GM23338 (cell line): ENCODE data around the gene JDP2. TPM values are rescaled to one million over a fixed set of nuclear protein-coding genes. Genes with fewer than 3 reads are reported as not detected.

Source experiments
- ATAC-seq: fragments of 200-7000 bp; cut with Tn5 transposase; 3 replicates; pipeline ENCODE4 v1.9.1; 2020
- DNase-seq: peaks from one replicate; pipeline ENCODE4 v3.0.0-alpha.2; 2015; ENCODE audit warnings: low spot score
- H2AFZ ChIP-seq: fragments of 200-600 bp; sonication (generic); 2 replicates; pipeline ENCODE4 v1.8.0; 2016; ENCODE audit warnings: antibody characterized with exemption, mild to moderate bottlenecking, moderate library complexity
- H3F3A ChIP-seq: fragments of 200-600 bp; sonication (generic); replicated peaks from 2 replicates; pipeline ENCODE4 v1.8.0; 2017; ENCODE audit warnings: antibody characterized with exemption, mixed run types, low read depth
- H3K27ac ChIP-seq: fragments of 200-600 bp; sonication (generic); 2 replicates; pipeline ENCODE4 v1.6.1; 2016; ENCODE audit warnings: low read depth
- H3K27me3 ChIP-seq: fragments of 200-600 bp; sonication (generic); 2 replicates; pipeline ENCODE4 v1.8.0; 2016; ENCODE audit warnings: mild to moderate bottlenecking, mixed run types, moderate library complexity; ENCODE audit not compliant: insufficient read depth
- H3K36me3 ChIP-seq: fragments of 200-600 bp; sonication (generic); 2 replicates; pipeline ENCODE4 v1.8.0; 2016; ENCODE audit warnings: mild to moderate bottlenecking; ENCODE audit not compliant: insufficient read depth
- H3K4me1 ChIP-seq: fragments of 200-600 bp; sonication (generic); 2 replicates; pipeline ENCODE4 v1.8.0; 2016; ENCODE audit warnings: mild to moderate bottlenecking, moderate library complexity; ENCODE audit not compliant: insufficient read depth
- H3K4me2 ChIP-seq: fragments of 200-600 bp; sonication (generic); 2 replicates; pipeline ENCODE4 v1.7.1; 2017; ENCODE audit warnings: mixed run types
- H3K4me3 ChIP-seq: fragments of 200-600 bp; sonication (generic); 2 replicates; pipeline ENCODE4 v1.6.1; 2016; ENCODE audit warnings: mixed run types
- H3K79me2 ChIP-seq: fragments of 200-600 bp; sonication (generic); replicated peaks from 2 replicates; pipeline ENCODE4 v1.8.0; 2017; ENCODE audit warnings: mild to moderate bottlenecking; ENCODE audit not compliant: insufficient read depth
- H3K9me2 ChIP-seq: fragments of 200-600 bp; sonication (generic); 2 replicates; pipeline ENCODE4 v1.8.0; 2017; ENCODE audit not compliant: insufficient read depth
- H4K20me1 ChIP-seq: fragments of 200-600 bp; sonication (generic); replicated peaks from 2 replicates; pipeline ENCODE4 v1.8.0; 2017; ENCODE audit warnings: mild to moderate bottlenecking; ENCODE audit not compliant: insufficient read depth
- H3K27ac Mint-ChIP-seq: 2 replicates; pipeline ENCODE4 v1.8.0; 2020; ENCODE audit warnings: inconsistent platforms, mild to moderate bottlenecking, moderate library complexity, mixed read lengths
- H3K27me3 Mint-ChIP-seq: 3 replicates; pipeline ENCODE4 v1.8.0; 2022; ENCODE audit warnings: low read depth, mild to moderate bottlenecking, moderate library complexity, mixed read lengths, inconsistent platforms; ENCODE audit not compliant: insufficient read depth, poor library complexity
- H3K36me3 Mint-ChIP-seq: 3 replicates; pipeline ENCODE4 v1.8.0; 2021; ENCODE audit warnings: low read depth, mild to moderate bottlenecking, inconsistent platforms, moderate library complexity, mixed read lengths
- H3K4me1 Mint-ChIP-seq: 3 replicates; pipeline ENCODE4 v1.8.0; 2020; ENCODE audit warnings: mild to moderate bottlenecking, inconsistent platforms, mixed read lengths
- H3K4me3 Mint-ChIP-seq: 3 replicates; pipeline ENCODE4 v1.8.0; 2021; ENCODE audit warnings: moderate library complexity, mild to moderate bottlenecking, inconsistent platforms, mixed read lengths
- H3K9me3 Mint-ChIP-seq: 3 replicates; pipeline ENCODE4 v1.8.0; 2020; ENCODE audit warnings: moderate library complexity, mild to moderate bottlenecking, inconsistent platforms, mixed read lengths
- CREB1 ChIP-seq: fragments of 250-450 bp; sonication (Bioruptor Pico); IDR thresholded peaks from 2 replicates; pipeline ENCODE4 v1.5.0; 2020; ENCODE audit warnings: low read depth, mild to moderate bottlenecking, moderate library complexity
- CTCF ChIP-seq, 2 experiments: fragments of 200-600 bp in 1 of 2; sonication (generic) in 1 of 2; conservative IDR thresholded peaks; 2 replicates each; pipeline versions ENCODE4 v1.5.1 to v1.6.1; 2016 to 2017; ENCODE audit warnings: antibody characterized with exemption in 2 of 2, low read depth in 2 of 2, mild to moderate bottlenecking in 2 of 2, moderate library complexity in 1 of 2
- ETS1 ChIP-seq: IDR thresholded peaks from 2 replicates; pipeline ENCODE4 v1.6.1; 2016; ENCODE audit warnings: antibody characterized with exemption
- EZH2 ChIP-seq: fragments of 200-600 bp; sonication (generic); IDR thresholded peaks from one replicate; pipeline ENCODE4 v1.8.0; 2017; ENCODE audit warnings: antibody characterized with exemption, mild to moderate bottlenecking, low read depth; ENCODE audit not compliant: unreplicated experiment
- EZH2phosphoT487 ChIP-seq: fragments of 200-600 bp; sonication (generic); IDR thresholded peaks from one replicate; pipeline ENCODE4 v1.8.1; 2018; ENCODE audit warnings: antibody characterized with exemption; ENCODE audit not compliant: unreplicated experiment
- JUNB ChIP-seq: IDR thresholded peaks from one replicate; pipeline ENCODE4 v1.6.1; 2016; ENCODE audit warnings: antibody characterized with exemption; ENCODE audit not compliant: unreplicated experiment
- NANOG ChIP-seq: IDR thresholded peaks from 2 replicates; pipeline ENCODE4 v1.6.1; 2016; ENCODE audit warnings: antibody characterized with exemption, borderline replicate concordance
- POLR2AphosphoS5 ChIP-seq: IDR thresholded peaks from 2 replicates; pipeline ENCODE4 v1.6.1; 2016; ENCODE audit warnings: antibody characterized with exemption, low read depth
- REST ChIP-seq: IDR thresholded peaks from one replicate; pipeline ENCODE4 v1.6.1; 2018; ENCODE audit warnings: antibody characterized with exemption; ENCODE audit not compliant: unreplicated experiment
- STAT1 ChIP-seq: IDR thresholded peaks from one replicate; pipeline ENCODE4 v1.6.1; 2016; ENCODE audit warnings: antibody characterized with exemption; ENCODE audit not compliant: unreplicated experiment
- ZNF114 ChIP-seq: fragments of 250-450 bp; sonication (Bioruptor Pico); IDR thresholded peaks from 2 replicates; pipeline ENCODE4 v1.5.0; 2020; ENCODE audit warnings: mild to moderate bottlenecking, moderate library complexity
- ZNF331 ChIP-seq: fragments of 250-450 bp; sonication (Bioruptor Pico); IDR thresholded peaks from 2 replicates; pipeline ENCODE4 v1.5.0; 2020; ENCODE audit warnings: low read depth, mild to moderate bottlenecking, moderate library complexity
- ZNF462 ChIP-seq: fragments of 250-450 bp; sonication (Bioruptor Pico); IDR thresholded peaks from 2 replicates; pipeline ENCODE4 v1.5.0; 2020; ENCODE audit warnings: mild to moderate bottlenecking, moderate library complexity
- polyA plus RNA-seq: library from polyadenylated mRNA; unstranded; fragments of >200 nt; fragmentation: Nextera tagmentation; extraction: Ambion mirVana; gene quantifications from 2 replicates; pipeline ENCODE4 v1.2.1, GENCODE V29; 2016
- total RNA-seq: library from RNA; depleted of rRNA; stranded (reverse); fragments of >200 nt; shearing (Covaris generic); gene quantifications from 2 replicates; pipeline ENCODE4 v1.2.3, GENCODE V29; 2014

JDP2 gene
- total and polyA plus RNA-seq, 2 experiments from 2014 or later: 12.5 to 38.9 TPM

DNA sequence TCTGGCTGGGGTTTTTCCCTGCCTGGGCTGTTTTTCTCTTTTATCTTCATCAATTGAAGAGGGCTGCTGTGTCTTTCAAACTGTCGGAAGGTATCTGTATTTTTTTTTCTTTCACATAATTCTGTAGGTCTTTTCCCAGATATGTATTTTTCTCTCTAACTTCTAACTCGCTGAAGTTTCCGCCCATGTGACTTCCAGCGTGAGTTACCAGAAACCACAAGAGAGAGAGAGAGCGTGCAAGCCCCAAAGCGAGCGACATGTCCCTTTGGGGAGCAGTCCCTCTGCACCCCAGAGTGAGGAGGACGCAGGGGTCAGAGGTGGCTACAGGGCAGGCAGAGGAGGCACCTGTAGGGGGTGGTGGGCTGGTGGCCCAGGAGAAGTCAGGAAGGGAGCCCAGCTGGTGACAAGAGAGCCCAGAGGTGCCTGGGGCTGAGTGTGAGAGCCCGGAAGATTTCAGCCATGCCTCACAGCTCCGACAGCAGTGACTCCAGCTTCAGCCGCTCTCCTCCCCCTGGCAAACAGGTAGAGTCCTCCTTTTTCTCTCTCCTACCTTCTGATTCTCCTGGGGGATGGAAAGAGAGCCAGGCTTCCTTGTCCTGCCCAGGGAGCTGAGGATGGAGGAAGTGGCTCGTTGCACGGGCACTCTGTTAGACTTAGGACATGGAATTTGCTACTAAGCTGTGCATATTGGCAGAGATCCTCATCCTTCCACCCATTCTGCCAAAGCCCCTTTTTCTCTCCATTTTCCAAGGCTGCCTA lies 94.6 kb downstream of the JDP2 start, which contains the start of gene BATF:
TSS of gene BATF (plus strand) at position 246 of the 759 bp plus-strand sequence. CDS start at position 460, 214 bp downstream.
- H3K4me1 ChIP-seq: peaks cover 7% of the 10 kb centered on the region; the same call in 1 of the 2 replicates
- no peaks in the 10 kb centered on the region for H3F3A ChIP-seq
- peak within 1 kb of the TSS; percentile 87 for H2AFZ ChIP-seq
- no peaks in the 10 kb centered on the region for H3K36me3 ChIP-seq
- H3K27ac Mint-ChIP-seq: no peak within 1 kb of the TSS; the same call in 1 of the 2 replicates
- no peak for DNase-seq
- peaks cover 8% of the 10 kb centered on the region; the same call in 2 of the 3 replicates for H3K4me1 Mint-ChIP-seq
- TF ChIP-seq EZH2phosphoT487 (no peak), STAT1 (no peak), CREB1 (CRISPR knock-in tag) (no peak), CTCF (conservative IDR thresholded peaks at IDR 0.05; ENCODE audit: low read depth in 2 of 2) (no peak), JUNB (no peak), REST (no peak), ETS1 (no peak), ZNF462 (CRISPR knock-in tag) (no peak), EZH2 (no peak), NANOG (no peak), POLR2AphosphoS5 (no peak), ZNF331 (no peak), ZNF114 (no peak)
- no peaks in the 10 kb centered on the region for H4K20me1 ChIP-seq
- peaks cover 3% of the 10 kb centered on the region; the same call in 1 of the 2 replicates for H3K9me2 ChIP-seq
- no peak within 1 kb of the TSS for H3K4me2 ChIP-seq
- no peaks in the 10 kb centered on the region for H3K36me3 Mint-ChIP-seq
- no peak for ATAC-seq
- no peaks in the 10 kb centered on the region for H3K79me2 ChIP-seq
- H3K9me3 Mint-ChIP-seq: no peaks in the 10 kb centered on the region
- peaks cover 3% of the 10 kb centered on the region for H3K27me3 Mint-ChIP-seq
- no peak within 1 kb of the TSS for H3K27ac ChIP-seq
- no peak within 1 kb of the TSS for H3K4me3 Mint-ChIP-seq
- H3K4me3 ChIP-seq: no peak within 1 kb of the TSS
- H3K27me3 ChIP-seq: no peaks in the 10 kb centered on the region
